Erythroblast (primary cell): ENCODE results near the gene EPB41L4B.

Experiments
- GATA1 ChIP-seq: IDR thresholded peaks from 2 replicates; pipeline ENCODE4 v1.6.1; 2011; ENCODE audit warnings: low read depth, mild to moderate bottlenecking, control low read depth, low read length, moderate library complexity
- POLR2A ChIP-seq: IDR thresholded peaks from 2 replicates; pipeline ENCODE4 v1.6.1; 2011; ENCODE audit warnings: mild to moderate bottlenecking, low read length

DNA sequence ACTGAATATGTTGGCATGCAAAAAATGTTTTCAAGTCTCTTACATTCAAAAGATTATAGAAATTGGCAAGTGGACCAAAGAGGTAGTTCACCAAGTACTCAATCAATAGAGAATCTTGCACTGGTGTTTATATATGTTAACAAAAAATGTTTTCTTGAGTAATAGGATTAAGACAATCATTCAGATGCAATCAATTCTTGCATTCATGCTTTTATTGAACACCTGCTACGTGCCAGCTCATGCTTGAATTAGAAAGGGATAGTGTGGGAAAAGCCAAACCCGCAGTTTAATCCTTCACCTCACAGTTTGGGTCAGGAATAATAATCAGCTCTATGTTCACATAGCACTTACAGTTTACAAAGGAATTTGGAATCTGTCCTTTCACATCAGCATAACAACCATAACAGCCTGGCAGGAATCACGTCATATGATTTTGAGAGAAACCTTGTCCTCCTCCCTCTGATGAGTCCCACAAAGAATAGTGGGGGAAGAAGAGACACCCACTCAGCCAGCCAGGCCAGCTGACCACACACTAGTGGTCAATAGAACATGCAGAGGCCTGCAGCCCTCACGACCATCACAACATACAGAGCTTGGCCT lies 117.0 kb downstream of the EPB41L4B start:
- TF ChIP-seq POLR2A = no peak
- no peak for TF ChIP-seq GATA1
